Stimulated activated CD8-positive, alpha-beta memory T cell treated with anti-CD3 and anti-CD28 coated beads, Interleukin-7, amount 100 ng/mL, for 24 hours (primary cell): ENCODE measurements around the gene KCNH5.

ENCODE experiments used
- DNase-seq: peaks from one replicate; pipeline ENCODE4 v3.0.0-alpha.2; 2020; ENCODE audit warnings: low read depth

KCNH5 gene

GRCh38 chr14:63006531-63006930 is 38.7 kb downstream of the KCNH5 start:
- no peak for DNase-seq

DNA sequence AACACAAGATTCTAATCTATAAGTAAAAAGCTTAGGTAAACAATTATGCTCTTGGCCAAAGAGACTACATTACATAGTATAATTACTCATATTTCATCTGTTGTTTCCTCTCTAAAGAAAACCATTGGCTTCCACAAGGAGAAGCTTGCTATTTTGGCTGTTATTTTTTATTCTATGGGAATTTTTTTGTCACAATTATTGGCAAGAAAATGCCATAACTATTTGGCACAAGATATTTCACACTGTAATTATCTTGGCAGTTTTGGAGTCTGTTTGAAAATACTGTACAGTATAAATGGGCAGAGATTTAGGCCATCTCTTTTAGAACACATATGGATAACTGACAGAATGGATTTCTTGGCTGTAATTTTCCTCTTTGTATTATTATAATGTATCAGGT is 51.2 kb downstream of the KCNH5 start:
- no peak for DNase-seq

GRCh38 chr14:62988967-62989366 is 56.3 kb downstream of the KCNH5 start:
- no peak for DNase-seq

DNA sequence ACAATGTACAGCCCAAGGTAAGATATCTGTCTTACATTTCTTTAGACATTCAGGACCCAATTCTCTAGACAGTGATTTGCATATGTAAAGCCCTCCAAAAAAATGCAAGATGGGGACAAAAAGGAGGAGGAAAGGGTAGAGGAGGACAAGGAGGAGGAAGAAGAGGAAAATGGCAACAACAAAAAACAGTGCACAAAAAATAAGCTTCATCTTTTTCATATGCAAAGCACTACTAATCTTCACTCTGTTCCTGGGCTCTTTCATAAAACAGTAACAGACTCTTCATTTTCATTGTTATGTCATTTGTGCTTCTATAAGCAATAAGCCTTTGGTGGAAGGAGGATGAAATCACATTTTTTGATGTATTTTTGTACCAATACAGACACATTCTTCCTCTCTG is 61.4 kb downstream of the KCNH5 start:
- no peak for DNase-seq

GRCh38 chr14:62980693-62981092 is 64.6 kb downstream of the KCNH5 start:
- DNase-seq, result no peak

DNA sequence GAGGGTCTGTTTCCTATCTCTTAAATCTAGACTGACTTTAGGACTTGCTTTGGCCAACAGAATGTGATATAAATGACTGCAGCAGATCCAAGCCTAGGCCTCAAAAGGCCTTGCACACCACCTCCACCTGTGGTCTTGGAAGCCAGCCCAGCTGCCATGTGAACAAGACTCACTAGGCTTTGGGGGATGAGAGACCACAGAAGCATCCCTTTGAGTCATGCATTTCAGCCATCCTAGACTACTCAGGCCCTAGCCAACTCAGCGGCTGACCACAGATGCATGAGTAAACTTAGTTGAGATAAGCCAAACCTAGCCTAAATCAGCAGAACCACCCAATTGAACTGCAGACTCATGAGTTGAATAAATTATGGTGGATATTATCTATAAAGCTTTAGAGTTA is 87.7 kb downstream of the KCNH5 start:
- no peak for DNase-seq

DNA sequence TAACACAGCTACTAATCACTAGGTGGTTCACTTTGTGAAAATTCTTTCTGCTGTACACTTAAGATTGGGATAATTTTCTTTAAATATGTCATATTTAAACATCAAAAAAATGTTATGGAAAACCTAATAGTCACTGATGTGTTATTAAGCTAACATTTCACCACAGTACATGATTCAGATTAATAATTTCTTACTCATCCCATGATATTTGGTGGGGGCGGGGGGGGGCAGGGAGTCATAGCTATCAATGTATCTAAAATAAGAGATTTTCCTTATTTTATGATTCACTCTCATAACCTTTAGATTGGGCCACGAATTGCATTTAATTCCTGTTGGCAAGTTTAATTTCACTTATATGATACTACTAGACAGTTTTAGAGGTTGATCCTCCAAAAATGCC is 88.8 kb downstream of the KCNH5 start:
- DNase-seq, result no peak

GRCh38 chr14:62954165-62954564 is 91.1 kb downstream of the KCNH5 start:
- DNase-seq, result no peak

DNA sequence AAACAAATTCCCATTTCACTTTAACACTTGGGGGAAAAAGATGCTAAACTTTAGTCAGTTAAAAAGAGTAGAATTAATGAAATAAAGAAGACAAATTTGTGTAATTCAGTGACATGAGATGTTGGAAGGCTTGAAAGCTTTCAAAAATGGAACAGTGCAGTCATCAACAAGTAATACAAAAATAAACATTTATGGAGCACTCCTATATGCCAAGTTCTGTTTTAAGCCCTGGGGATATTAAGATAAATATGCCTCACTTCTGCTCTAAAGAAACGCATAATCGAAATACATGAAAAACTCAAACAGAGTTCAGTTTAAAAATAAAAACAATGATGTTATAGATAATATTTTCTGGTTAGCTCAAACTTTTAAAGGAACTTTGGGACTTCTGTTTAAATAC is 93.0 kb downstream of the KCNH5 start:
- DNase-seq, result no peak

- no peak for DNase-seq
Observed at GRCh38 chr14:62947301-62947700, 98.0 kb downstream of the KCNH5 start.

DNA sequence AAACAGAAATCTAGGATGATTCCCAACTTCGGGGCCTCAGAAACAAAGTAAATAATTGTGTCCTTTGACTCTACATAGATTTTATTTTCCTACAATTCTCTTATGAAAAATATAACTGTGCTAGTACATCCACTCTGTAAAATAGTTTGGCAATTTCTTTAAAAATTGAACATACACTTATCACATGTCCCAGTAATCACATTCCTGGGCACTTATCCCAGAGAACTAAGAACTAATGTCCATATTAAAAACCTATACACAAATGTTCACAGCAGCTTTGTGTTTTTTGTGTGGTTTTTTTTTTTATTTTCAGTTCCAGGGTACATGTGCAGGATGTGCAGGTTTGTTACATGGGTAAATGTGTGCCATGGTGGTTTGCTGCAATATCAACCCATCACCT is 99.0 kb downstream of the KCNH5 start:
- no peak for DNase-seq

GRCh38 chr14:62943202-62943601 is 102.1 kb downstream of the KCNH5 start:
- no peak for DNase-seq

- no peak for DNase-seq
Observed at GRCh38 chr14:62939970-62940369, 105.3 kb downstream of the KCNH5 start.

DNA sequence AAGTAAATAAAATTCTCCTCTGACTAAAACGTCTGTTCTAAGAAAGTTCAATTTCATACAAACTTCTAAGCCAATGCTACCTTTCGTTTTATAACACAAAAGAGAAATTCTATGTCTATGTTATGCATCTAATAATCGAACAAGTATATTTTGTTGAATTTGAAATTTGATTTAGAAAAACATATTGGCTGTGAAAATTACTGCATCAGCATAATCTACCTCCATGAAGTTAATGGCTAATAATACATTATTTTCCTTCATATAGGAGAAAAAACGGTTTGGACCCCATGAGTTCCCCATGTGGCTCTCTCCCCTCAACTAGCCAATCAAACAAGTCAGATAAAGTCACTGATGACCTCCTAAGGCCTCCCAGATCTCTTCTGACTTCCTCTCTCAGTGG is 106.5 kb downstream of the KCNH5 start:
- DNase-seq, result no peak

GRCh38 chr14:62934439-62934838 is 110.8 kb downstream of the KCNH5 start:
- DNase-seq, result no peak

DNA sequence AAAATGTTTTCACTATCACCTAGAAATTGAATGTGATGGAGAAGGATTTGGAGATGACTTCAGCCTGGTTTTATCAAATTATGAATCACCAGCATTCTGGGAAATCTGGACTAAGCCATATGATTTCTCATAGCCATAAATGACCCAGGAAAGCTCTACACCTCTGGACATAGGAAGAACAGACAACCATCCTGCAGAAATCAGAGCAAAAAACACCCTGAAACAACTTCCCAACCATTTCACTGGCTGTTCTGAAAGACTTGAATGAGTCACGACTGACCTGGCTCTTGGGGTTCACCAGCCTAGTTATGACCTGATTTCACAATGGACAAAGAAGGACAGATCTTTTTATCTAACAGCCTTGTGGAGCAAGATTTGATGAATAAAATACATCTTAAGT is 123.8 kb downstream of the KCNH5 start:
- DNase-seq, result no peak

- no peak for DNase-seq
Observed at GRCh38 chr14:62916551-62916950, 128.7 kb downstream of the KCNH5 start.

GRCh38 chr14:62914873-62915272 is 130.4 kb downstream of the KCNH5 start:
- no peak for DNase-seq

- no peak for DNase-seq
Observed at GRCh38 chr14:62914025-62914424, 131.2 kb downstream of the KCNH5 start.

DNA sequence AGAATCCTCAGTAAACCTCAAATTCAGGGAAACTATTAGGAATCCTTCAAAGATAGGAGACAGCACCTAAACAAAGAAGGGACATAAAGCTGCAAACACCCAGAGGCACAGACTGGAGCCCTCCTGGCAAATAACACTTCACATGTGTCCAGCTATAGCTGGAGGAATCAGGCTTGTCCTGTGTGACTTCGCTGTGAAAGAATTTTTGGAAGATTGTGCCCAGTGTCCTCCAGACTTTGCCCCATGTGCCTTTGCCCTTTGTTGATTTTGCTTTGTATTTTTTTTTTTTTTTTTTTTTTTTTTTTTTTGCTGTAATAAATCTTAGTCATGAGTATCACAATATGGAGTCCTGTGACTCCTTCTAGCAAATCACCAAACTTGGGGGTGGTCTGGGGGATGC is 136.8 kb downstream of the KCNH5 start:
- no peak for DNase-seq

DNA sequence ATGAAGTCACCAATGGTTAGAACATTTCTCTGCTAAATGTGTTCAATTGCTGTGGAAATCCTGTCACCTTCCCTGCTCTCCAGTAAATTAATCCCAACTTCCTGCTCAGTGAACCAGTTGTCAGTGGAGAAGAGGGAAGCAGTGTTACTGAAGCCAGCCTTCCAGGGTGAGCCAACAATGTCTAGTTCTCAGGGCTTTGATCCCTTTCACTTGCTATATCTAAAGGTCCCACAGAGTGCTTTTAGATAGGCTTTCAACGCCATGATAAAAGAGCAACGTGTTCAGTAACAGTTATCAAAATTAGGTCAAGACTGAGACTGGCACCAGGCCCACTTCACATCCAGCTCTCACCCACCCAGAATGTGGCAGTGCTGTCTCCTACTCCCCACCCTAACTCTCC is 139.7 kb downstream of the KCNH5 start:
- DNase-seq, result no peak

DNA sequence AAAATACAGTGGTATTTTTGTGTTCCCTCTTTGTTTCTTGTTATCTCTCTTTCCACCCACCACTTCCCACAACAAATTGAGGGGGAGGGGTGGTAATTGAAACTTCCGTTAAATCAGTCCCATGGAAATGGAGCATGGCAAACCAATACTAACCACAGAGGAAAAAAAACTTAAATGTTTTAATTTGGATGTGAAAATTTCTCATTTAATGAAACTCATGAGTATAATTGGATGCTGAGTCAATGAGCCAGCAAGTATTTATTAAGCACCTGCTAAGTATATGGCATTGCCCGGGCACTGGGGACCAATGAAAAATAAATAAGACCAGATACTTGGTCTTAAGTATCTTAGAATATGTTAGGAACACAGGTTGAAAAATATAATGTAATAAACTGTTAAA is 147.5 kb downstream of the KCNH5 start:
- DNase-seq, result no peak

DNA sequence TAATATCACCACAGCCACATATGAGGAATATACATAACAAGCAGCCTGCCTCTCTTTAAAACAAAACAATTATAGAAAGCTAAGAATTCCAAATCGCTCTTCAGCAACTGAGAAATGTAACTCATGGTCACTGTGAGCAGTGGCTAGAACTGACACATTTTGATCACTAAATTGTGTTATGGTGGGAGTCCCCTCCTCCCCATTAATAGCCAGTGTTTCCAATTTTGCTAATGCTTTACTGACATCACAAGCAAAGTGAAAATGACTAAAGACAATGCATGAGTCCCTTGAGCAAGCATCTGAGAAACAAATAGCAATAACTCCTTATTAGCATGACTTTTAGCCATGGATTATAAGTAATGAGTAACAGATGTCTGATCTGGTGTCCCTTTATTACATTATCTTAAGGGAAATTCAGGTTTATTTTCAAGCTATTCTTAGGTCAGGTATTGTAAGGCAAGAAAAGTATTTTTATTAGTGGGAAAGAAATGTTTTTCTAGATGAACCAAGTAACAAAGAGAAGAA is 148.3 kb downstream of the KCNH5 start:
- DNase-seq, result no peak

DNA sequence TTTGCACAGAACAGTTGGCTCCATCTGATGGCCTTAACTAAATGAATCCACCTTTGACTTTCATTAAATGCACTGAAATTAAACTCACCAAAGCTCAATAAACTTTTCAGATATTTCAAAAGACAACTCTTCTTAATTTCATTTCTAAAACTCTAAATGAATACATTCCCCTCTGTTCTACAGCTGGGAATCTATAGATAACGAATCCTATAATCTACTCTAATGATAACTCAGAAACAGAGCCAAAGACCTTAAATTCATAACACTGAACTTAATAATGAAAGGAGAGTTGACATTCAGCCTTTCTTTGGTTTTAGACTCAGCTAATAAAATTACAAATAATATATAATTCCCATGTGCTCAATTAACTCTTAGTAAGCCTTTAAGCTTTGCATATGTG is 150.5 kb downstream of the KCNH5 start:
- DNase-seq, result no peak

DNA sequence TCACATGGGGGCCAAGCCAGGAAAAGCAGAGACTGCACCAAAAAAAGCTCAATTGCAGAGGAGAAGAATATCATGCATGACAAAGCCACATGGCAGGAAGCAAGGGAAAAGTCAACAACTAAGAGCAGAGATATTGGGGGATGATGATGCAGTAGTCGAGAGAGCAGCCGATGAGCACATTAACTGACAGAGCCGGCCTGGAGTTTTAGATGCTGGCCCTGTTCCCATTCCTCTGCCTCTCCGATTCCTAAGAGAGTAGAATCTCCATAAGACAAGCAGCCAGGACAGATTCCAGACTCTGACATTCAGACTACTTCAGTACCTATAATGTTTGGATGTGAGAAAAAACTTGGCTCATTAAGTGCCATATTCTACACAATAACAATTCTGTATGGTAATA is 155.9 kb downstream of the KCNH5 start:
- DNase-seq, result no peak
